Osteocyte (in vitro differentiated cells): ENCODE measurements around the gene ABCC9. TPM values are rescaled to one million over a fixed set of nuclear protein-coding genes. Genes with fewer than 3 reads are reported as not detected.

Experiments used
- DNase-seq: peaks from one replicate; pipeline ENCODE4 v3.0.0; 2021; ENCODE audit warnings: mixed read lengths; ENCODE audit not compliant: unreplicated experiment; ENCODE audit errors: extremely low spot score
- H3K27ac Mint-ChIP-seq: one replicate; pipeline ENCODE4 v1.8.0; 2021; ENCODE audit warnings: mild to moderate bottlenecking, mixed read lengths; ENCODE audit not compliant: unreplicated experiment
- H3K27me3 Mint-ChIP-seq: one replicate; pipeline ENCODE4 v1.8.0; 2021; ENCODE audit warnings: mixed read lengths; ENCODE audit not compliant: unreplicated experiment
- H3K36me3 Mint-ChIP-seq: one replicate; pipeline ENCODE4 v1.8.0; 2021; ENCODE audit warnings: mixed read lengths; ENCODE audit not compliant: unreplicated experiment
- H3K4me1 Mint-ChIP-seq: one replicate; pipeline ENCODE4 v1.8.0; 2021; ENCODE audit warnings: mixed read lengths; ENCODE audit not compliant: unreplicated experiment
- H3K4me3 Mint-ChIP-seq: one replicate; pipeline ENCODE4 v1.8.0; 2021; ENCODE audit warnings: mild to moderate bottlenecking, moderate library complexity, mixed read lengths; ENCODE audit not compliant: unreplicated experiment
- H3K9me3 Mint-ChIP-seq: one replicate; pipeline ENCODE4 v1.8.0; 2021; ENCODE audit warnings: mixed read lengths; ENCODE audit not compliant: unreplicated experiment
- total RNA-seq: library from RNA; stranded (reverse); gene quantifications from 2 replicates; pipeline ENCODE4 v1.2.1, GENCODE V29; 2021
- TF ChIP-seq, protein P1 (sequence below): fragments of 200-600 bp; sonication (generic); IDR thresholded peaks from 2 replicates; pipeline ENCODE4 v1.5.0; 2021; ENCODE audit warnings: antibody characterized with exemption, mild to moderate bottlenecking, moderate library complexity

Gene ABCC9
- total RNA-seq, 1 donor from 2014 or later, result 0.46 TPM

GRCh38 chr12:21865846-21866245 is 75.4 kb downstream of the ABCC9 start:
- H3K4me1 Mint-ChIP-seq, result no peaks in the 10 kb centered on the region
- DNase-seq, result no peak
- H3K4me3 Mint-ChIP-seq, result no peak overlapping the region
- peaks cover 11% of the 10 kb centered on the region for H3K27me3 Mint-ChIP-seq
- H3K9me3 Mint-ChIP-seq, result peaks cover 8% of the 10 kb centered on the region
- H3K27ac Mint-ChIP-seq, result no peak overlapping the region
- no peaks in the 10 kb centered on the region for H3K36me3 Mint-ChIP-seq
- TF ChIP-seq, protein P1, sequence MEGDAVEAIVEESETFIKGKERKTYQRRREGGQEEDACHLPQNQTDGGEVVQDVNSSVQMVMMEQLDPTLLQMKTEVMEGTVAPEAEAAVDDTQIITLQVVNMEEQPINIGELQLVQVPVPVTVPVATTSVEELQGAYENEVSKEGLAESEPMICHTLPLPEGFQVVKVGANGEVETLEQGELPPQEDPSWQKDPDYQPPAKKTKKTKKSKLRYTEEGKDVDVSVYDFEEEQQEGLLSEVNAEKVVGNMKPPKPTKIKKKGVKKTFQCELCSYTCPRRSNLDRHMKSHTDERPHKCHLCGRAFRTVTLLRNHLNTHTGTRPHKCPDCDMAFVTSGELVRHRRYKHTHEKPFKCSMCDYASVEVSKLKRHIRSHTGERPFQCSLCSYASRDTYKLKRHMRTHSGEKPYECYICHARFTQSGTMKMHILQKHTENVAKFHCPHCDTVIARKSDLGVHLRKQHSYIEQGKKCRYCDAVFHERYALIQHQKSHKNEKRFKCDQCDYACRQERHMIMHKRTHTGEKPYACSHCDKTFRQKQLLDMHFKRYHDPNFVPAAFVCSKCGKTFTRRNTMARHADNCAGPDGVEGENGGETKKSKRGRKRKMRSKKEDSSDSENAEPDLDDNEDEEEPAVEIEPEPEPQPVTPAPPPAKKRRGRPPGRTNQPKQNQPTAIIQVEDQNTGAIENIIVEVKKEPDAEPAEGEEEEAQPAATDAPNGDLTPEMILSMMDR, result no peak

- H3K27me3 Mint-ChIP-seq, result peaks cover 4% of the 10 kb centered on the region
- no peaks in the 10 kb centered on the region for H3K4me1 Mint-ChIP-seq
- DNase-seq, result no peak
- H3K4me3 Mint-ChIP-seq, result no peak overlapping the region
- TF ChIP-seq, protein P1, result no peak
- H3K27ac Mint-ChIP-seq, result no peak overlapping the region
- no peaks in the 10 kb centered on the region for H3K36me3 Mint-ChIP-seq
- no peaks in the 10 kb centered on the region for H3K9me3 Mint-ChIP-seq
These were observed 80.7 kb downstream of the ABCC9 start for GRCh38 chr12:21860534-21860933.

DNA sequence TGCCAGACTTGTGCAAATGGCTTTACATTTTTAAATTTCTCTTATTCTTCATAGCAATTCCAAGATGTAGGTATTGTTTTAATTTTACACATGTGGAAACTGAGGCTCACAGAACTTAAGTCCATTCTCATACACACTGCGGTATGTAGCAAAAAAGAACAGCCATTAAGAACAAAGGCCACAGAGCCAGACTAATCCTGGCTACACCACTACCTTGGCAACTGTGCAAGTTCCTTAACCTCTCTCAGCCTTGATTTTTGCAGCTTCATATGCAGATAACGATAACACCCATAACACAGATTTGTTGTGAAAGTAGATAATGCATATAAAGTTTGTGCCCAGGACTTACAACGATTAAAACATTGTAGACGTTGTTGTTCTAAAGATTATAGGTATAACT is 81.1 kb downstream of the ABCC9 start:
- Mint-ChIP-seq H3K27me3 (peaks cover 4% of the 10 kb centered on the region), H3K4me1 (no peaks in the 10 kb centered on the region), H3K4me3 (no peak overlapping the region), H3K27ac (no peak overlapping the region), H3K9me3 (no peaks in the 10 kb centered on the region), H3K36me3 (no peaks in the 10 kb centered on the region)
- DNase-seq, result no peak
- TF ChIP-seq, protein P1, result no peak

GRCh38 chr12:21852251-21852650 is 89.0 kb downstream of the ABCC9 start:
- Mint-ChIP-seq H3K4me1 (no peaks in the 10 kb centered on the region), H3K27me3 (peaks cover 21% of the 10 kb centered on the region), H3K36me3 (no peaks in the 10 kb centered on the region), H3K9me3 (no peaks in the 10 kb centered on the region), H3K27ac (no peak overlapping the region), H3K4me3 (no peak overlapping the region)
- DNase-seq, result no peak
- TF ChIP-seq, protein P1, result no peak

- no peaks in the 10 kb centered on the region for H3K36me3 Mint-ChIP-seq
- no peak overlapping the region for H3K4me3 Mint-ChIP-seq
- no peaks in the 10 kb centered on the region for H3K4me1 Mint-ChIP-seq
- DNase-seq, result no peak
- H3K27ac Mint-ChIP-seq, result no peak overlapping the region
- TF ChIP-seq, protein P1, result no peak
- H3K9me3 Mint-ChIP-seq, result no peaks in the 10 kb centered on the region
- peaks cover 23% of the 10 kb centered on the region for H3K27me3 Mint-ChIP-seq
These were observed 90.1 kb downstream of the ABCC9 start for GRCh38 chr12:21851151-21851550.
